HG03095 (cell line): ENCODE measurements around the gene FAM216A.
"Not testable (repeated sequence)": the region's sequence is repeated elsewhere in the genome, so short reads cannot be mapped to it uniquely, and the experiment has no call there.

Experiments used
- ATAC-seq: cut with Tn5 transposase; IDR thresholded peaks from one replicate; pipeline ENCODE4 v1.9.1; 2021; ENCODE audit warnings: moderate library complexity; ENCODE audit not compliant: unreplicated experiment

The FAM216A gene

GRCh38 chr12:110498984-110499706 lies 30.5 kb downstream of the FAM216A start:
- ATAC-seq, result no peak

- ATAC-seq, result no peak
These were observed 32.7 kb downstream of the FAM216A start for GRCh38 chr12:110501399-110501751.

GRCh38 chr12:110501752-110502738 lies 33.4 kb downstream of the FAM216A start, which contains the start of the genes RAD9B and VPS29:
Gene RAD9B, plus strand, starts transcription at chr12:110502331. Its CDS starts 7 bp downstream, at chr12:110502338.
Gene VPS29, minus strand, starts transcription at chr12:110502111. Its CDS starts 60 bp downstream, at chr12:110502051.
- peak; percentile 90 for ATAC-seq

GRCh38 chr12:110503432-110503831 lies 34.8 kb downstream of the FAM216A start:
- ATAC-seq, result no peak

- ATAC-seq, result no peak
These were observed 36.7 kb downstream of the FAM216A start for GRCh38 chr12:110505332-110505731.

- no peak for ATAC-seq
These were observed 39.5 kb downstream of the FAM216A start for GRCh38 chr12:110508071-110508586.

GRCh38 chr12:110513842-110514241 lies 45.2 kb downstream of the FAM216A start:
- ATAC-seq, result no peak

GRCh38 chr12:110514363-110514762 lies 45.7 kb downstream of the FAM216A start:
- no peak for ATAC-seq

- no peak for ATAC-seq
These were observed 48.4 kb downstream of the FAM216A start for GRCh38 chr12:110516995-110517394.

- ATAC-seq, result not testable (repeated sequence)
These were observed 49.4 kb downstream of the FAM216A start for GRCh38 chr12:110518014-110518413.

- not testable (repeated sequence) for ATAC-seq
These were observed 52.4 kb downstream of the FAM216A start for GRCh38 chr12:110520876-110521712.

GRCh38 chr12:110528277-110528839 lies 59.7 kb downstream of the FAM216A start:
- no peak for ATAC-seq

GRCh38 chr12:110530511-110530910 lies 61.9 kb downstream of the FAM216A start:
- ATAC-seq, result no peak

GRCh38 chr12:110531741-110532333 lies 63.2 kb downstream of the FAM216A start:
- ATAC-seq, result peak; percentile 82

GRCh38 chr12:110532644-110533043 lies 64.0 kb downstream of the FAM216A start:
- ATAC-seq, result no peak

- ATAC-seq, result no peak
These were observed 65.0 kb downstream of the FAM216A start for GRCh38 chr12:110533607-110534006.

- no peak for ATAC-seq
These were observed 66.2 kb downstream of the FAM216A start for GRCh38 chr12:110534811-110535210.

GRCh38 chr12:110536834-110537604 lies 68.4 kb downstream of the FAM216A start:
- ATAC-seq, result no peak
